NCI-H2107 treated with DMSO at 0.1 percent for 48 hours (cell line): ENCODE results near the gene STX4.
A peak's percentile ranks its signal among the peaks of the same experiment; 100 is the strongest.

Source experiments
- DNase-seq: peaks from one replicate; lab custom pipeline; 2025; ENCODE audit not compliant: unreplicated experiment; lab: John Stamatoyannopoulos, UW

The STX4 gene, protein sequence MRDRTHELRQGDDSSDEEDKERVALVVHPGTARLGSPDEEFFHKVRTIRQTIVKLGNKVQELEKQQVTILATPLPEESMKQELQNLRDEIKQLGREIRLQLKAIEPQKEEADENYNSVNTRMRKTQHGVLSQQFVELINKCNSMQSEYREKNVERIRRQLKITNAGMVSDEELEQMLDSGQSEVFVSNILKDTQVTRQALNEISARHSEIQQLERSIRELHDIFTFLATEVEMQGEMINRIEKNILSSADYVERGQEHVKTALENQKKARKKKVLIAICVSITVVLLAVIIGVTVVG

GRCh38 chr16:31032736-31033708, at the start of gene STX4:
Gene STX4, plus strand, starts transcription at chr16:31033558. Its CDS starts 248 bp downstream, at chr16:31033806.
- peak; percentile 77 for DNase-seq

GRCh38 chr16:30983898-30984610, 49.3 kb upstream of the STX4 start:
- no peak for DNase-seq

DNA sequence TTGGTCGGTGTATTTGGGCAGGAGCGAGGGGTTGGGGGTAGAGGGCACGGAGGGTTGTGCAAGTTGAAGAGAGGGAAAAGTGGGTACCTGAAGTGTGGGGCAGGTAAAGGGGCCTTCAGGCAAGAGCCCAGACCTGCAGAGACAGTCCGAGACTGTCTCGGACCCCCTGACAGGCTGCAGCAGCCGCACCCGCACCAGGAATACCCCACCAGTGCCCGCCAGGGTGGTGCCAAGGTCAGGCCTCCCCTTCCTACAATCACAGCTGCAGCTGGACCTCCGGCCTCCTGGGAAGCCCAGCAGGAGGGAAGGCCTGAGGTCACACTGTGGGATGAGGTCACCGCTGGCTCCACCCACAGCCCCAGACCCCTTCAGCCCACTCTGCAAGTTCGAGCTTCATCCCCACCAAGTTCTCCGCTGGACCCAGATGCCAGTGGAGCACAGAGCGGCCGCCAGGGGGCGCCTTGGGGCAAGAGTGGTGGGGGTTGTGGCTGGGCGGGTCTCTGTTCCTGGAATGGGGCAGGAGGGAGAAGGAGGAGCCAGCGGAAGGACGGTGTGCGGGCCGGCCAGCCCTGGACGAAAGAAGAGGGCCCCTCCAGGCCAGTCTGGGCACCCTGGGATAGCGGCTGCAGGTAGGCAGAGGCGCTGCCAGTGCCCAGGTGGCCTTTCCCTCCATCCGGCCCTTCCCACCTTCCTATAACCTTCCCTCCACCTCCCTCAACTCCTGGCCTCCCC, 48.5 kb upstream of the STX4 start, which contains the start of gene HSD3B7:
TSS of gene HSD3B7 (plus strand) at position 539 of the 732 bp plus-strand sequence. CDS start 452 bp downstream, outside the sequence.
- peak; percentile 53 for DNase-seq

GRCh38 chr16:30985401-30986128, 47.8 kb upstream of the STX4 start:
- peak; percentile 76 for DNase-seq

- DNase-seq, result no peak
Measured at GRCh38 chr16:30986129-30986991, 47.0 kb upstream of the STX4 start.

DNA sequence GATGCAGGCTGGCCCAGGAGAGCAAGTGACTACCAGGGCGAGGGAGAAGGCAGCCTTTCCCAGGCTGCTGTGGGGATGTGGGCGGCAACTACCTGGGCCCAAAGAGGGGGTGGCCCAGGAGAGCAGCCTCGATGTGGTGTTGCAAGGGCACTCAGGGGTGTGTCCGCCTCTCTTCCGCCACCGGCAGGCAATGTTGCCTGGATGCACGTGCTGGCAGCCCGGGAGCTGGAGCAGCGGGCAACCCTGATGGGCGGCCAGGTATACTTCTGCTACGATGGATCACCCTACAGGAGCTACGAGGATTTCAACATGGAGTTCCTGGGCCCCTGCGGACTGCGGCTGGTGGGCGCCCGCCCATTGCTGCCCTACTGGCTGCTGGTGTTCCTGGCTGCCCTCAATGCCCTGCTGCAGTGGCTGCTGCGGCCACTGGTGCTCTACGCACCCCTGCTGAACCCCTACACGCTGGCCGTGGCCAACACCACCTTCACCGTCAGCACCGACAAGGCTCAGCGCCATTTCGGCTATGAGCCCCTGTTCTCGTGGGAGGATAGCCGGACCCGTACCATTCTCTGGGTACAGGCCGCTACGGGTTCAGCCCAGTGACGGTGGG, 45.7 kb upstream of the STX4 start:
- no peak for DNase-seq

GRCh38 chr16:30989469-30990047, 43.8 kb upstream of the STX4 start:
- DNase-seq, result no peak

DNA sequence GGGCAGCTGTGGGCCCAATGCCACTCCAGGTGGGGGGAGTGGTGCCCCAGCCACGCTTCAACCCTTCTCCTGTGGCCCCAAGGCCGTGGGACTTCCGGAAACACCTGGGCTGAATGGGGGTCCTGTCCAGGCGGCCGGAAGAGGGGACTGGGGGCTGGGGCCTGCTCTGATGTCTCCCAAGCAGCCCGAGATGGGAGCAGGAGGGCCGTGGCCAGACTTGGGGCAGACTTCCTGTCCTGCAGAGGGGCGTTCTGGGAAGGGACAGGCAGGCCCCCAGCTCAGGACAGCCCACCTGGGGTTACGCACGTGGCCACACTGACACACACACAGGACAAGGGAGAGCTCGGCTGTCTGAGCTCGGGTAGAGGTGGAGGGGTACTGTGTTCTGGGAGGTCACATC, 43.3 kb upstream of the STX4 start:
- DNase-seq, result no peak

DNA sequence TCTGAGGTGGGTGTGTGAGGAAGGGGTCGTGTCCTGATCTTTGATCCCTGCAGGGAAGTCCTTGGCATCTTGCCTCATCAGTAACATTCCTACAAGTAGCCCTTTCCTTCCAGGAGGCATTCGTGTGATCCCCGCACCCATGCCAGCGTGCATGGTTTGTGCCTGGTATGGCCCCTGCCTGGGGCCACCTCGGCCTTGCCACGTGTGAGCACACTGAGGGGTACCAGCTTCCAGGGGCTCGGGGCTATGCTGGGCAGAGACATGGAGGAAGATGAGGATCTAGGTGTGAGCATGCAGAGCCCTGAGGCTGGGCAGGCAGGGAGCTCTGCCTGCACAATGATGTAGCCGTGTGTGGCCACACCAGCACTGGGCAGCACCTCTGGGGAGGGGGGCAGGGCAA, 42.3 kb upstream of the STX4 start:
- DNase-seq, result no peak

DNA sequence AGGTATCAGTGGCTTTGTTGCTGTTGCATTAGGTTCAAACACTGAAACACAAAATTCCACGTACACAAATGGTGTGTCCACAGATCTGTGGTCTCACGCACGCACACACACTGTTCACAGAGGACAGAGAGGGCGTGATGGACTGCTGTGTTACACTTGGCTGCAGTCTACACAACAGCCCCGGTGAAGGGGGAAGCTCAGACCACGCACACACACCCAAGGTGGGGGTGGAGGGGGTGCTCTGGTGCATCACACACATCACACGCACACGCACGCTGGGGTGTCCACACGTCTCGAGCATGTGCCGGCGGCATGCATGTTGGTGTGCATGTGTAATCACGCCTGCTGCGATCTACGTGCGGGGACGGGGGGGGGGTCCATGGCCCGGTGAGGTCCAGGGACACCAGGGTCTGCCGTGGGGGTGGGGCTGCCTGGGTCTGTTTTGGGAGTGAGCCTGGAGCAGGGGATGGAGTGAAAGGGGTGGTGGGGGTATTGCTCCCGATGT, 41.0 kb upstream of the STX4 start:
- no peak for DNase-seq

- DNase-seq, result no peak
Measured at GRCh38 chr16:30992931-30993816, 40.2 kb upstream of the STX4 start.

DNA sequence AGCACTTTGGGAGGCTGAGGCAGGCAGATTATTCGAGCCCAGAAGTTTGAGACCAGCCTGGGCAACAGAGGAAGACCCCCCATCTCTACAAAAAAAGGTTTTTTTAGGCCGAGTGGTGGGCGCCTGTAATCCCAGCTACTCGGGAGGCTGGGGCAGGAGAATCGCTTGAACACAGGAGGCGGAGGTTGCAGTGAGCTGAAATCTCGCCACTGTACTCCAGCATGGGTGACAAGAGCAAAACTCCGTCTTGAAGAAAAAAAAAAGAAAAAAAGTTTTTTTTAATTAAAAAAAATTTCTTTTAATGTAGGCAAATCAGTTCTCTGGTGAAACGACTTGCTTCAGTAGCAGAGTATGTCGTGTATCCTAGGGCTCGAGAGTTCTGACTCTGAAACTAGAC, 37.4 kb upstream of the STX4 start:
- DNase-seq, result no peak

GRCh38 chr16:30996324-30996984, 36.9 kb upstream of the STX4 start:
- no peak for DNase-seq

GRCh38 chr16:30996985-30997724, 36.2 kb upstream of the STX4 start:
- DNase-seq, result no peak

DNA sequence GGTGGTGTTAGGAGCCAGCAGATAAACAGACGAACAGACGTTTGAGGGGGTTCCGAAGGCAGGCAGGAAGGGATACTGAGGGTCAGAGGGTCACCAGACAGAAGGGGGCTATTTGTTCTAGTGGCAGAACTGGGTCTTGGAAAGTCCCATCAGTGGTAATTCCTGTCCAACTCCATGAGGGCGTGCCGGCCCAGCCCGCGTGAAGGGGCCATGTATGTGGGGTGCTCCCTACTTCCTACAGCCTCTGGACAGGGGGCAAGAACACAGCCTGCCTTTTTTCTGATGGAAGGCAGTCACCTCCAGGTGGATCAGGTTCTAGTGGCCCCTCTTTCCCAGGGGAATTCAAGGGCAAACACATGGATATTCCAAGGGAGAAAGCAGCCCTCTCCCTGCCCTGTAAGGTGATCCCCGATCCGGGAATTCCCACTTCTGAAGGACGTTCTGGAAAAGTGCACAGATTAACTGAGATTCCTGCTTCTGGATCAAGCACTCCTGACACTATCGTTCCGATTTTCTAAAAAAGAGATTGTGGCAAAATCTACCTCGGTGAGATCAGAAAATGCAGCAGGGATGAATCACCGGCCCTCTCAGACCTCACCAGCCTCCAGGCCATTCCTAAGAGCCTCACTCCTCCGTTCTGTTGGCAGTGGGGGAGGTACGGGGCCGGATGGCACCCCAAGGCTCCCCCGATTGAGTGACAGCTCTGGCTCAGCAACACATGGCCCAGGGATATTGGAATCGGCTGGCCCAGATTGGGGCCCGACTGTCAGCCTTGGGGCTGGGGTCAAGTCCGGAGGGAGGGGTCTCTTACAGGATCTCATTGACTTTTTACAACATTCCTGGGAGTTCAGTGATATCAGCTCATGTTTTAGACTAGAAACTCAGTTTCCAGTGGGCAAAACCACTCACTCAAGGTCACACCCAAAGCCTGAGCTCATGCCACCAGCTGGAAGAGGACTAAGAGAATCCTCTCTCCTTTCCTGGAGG, 35.3 kb upstream of the STX4 start:
- DNase-seq, result peak; percentile 12
